Upper lobe of left lung (tissue), 6 donors: ENCODE results near the gene DNAJB6. TPM values are rescaled to one million over a fixed set of nuclear protein-coding genes. Genes with fewer than 3 reads are reported as not detected.

Source experiments
- ATAC-seq, 2 donors: fragments of 200-7000 bp; cut with Tn5 transposase; one replicate each; pipeline ENCODE4 v1.9.1; 2022; ENCODE audit warnings: mild to moderate bottlenecking in 2 of 2, moderate library complexity in 2 of 2; ENCODE audit not compliant: low FRiP score in 2 of 2
- DNase-seq, 2 donors: peaks; one replicate each; pipeline ENCODE4 v3.0.0-alpha.2; 2019 to 2020
- H3K27ac ChIP-seq, 4 donors: fragments of 200-600 bp; sonication (generic); one replicate each; pipeline ENCODE4 v1.5.1; 2016 to 2019
- H3K27me3 ChIP-seq, 4 donors: fragments of 200-600 bp; sonication (generic); one replicate each; pipeline ENCODE4 v1.5.1; 2017 to 2019
- H3K36me3 ChIP-seq, 4 donors: fragments of 200-600 bp; sonication (generic); one replicate each; pipeline ENCODE4 v1.5.1; 2016 to 2019
- H3K4me1 ChIP-seq, 4 donors: fragments of 200-600 bp; sonication (generic); one replicate each; pipeline ENCODE4 v1.5.1; 2018 to 2019
- H3K4me3 ChIP-seq, 4 donors: fragments of 200-600 bp; sonication (generic); one replicate each; pipeline ENCODE4 v1.5.1; 2017 to 2019; ENCODE audit warnings: mild to moderate bottlenecking in 2 of 4, moderate library complexity in 1 of 4
- H3K9me3 ChIP-seq, 4 donors: fragments of 200-600 bp; sonication (generic); one replicate each; pipeline ENCODE4 v1.5.1; 2018 to 2019
- CTCF ChIP-seq, 6 experiments: fragments of 450-650 bp in 4 of 6; fragments of 200-600 bp in 2 of 6; sonication (generic) in 2 of 6; IDR thresholded peaks; one replicate each; pipeline ENCODE4 v1.5.1; 2016 to 2019; ENCODE audit warnings: antibody characterized with exemption in 6 of 6
- EP300 ChIP-seq, 4 donors: sonication (generic); formaldehyde crosslinking; IDR thresholded peaks; one replicate each; pipeline ENCODE4 v1.5.1; 2017; ENCODE audit warnings: antibody characterized with exemption in 4 of 4, control low read depth in 2 of 4
- POLR2A ChIP-seq, 4 donors: fragments of 450-650 bp; IDR thresholded peaks; one replicate each; pipeline ENCODE4 v1.5.1; 2016 to 2017; ENCODE audit warnings: antibody characterized with exemption in 4 of 4, mild to moderate bottlenecking in 2 of 4
- POLR2AphosphoS5 ChIP-seq, 2 donors: sonication (generic); formaldehyde crosslinking; IDR thresholded peaks; one replicate each; pipeline ENCODE4 v1.5.1; 2017; ENCODE audit warnings: antibody characterized with exemption in 2 of 2
- WGBS, 2 donors: methylation state at CpG; one replicate each; pipeline ENCODE4 v1.1.5; 2017 to 2018; 5-methylcytosine and 5-hydroxymethylcytosine counted together
- total RNA-seq, 6 donors: library from RNA; depleted of rRNA in 4 of 6; stranded (reverse); fragments of >200 nt in 4 of 6; gene quantifications; one replicate each; pipeline versions ENCODE4 v1.1.0 to v1.2.1, GENCODE V29; 2016 to 2021
- donor health status: DM: no; HTN: no; CAD: no; lungs with moderate emphysema.
- donor health status: DM: no; HTN: yes; CAD: no; lungs with severe emphysema.

Gene DNAJB6
- total RNA-seq, 6 donors from 2014 or later, result 64.1 to 99.6 (median 83.0) TPM

GRCh38 chr7:157411580-157411979 is 74.8 kb downstream of the DNAJB6 start:
- no peak overlapping the region for H3K27ac ChIP-seq
- no peaks in the 10 kb centered on the region for H3K4me1 ChIP-seq
- H3K27me3 ChIP-seq, result no peaks in the 10 kb centered on the region
- H3K9me3 ChIP-seq, result no peaks in the 10 kb centered on the region
- ATAC-seq (no peak), DNase-seq (no peak)
- H3K4me3 ChIP-seq, result no peak overlapping the region
- H3K36me3 ChIP-seq, result peaks cover 16 to 81% (median 47%) of the 10 kb centered on the region in 4 donors
- no peak for TF ChIP-seq EP300 (IDR thresholded peaks at IDR 0.05)
- no peak for TF ChIP-seq CTCF (IDR thresholded peaks at IDR 0.05)
- no peak for TF ChIP-seq POLR2A (IDR thresholded peaks at IDR 0.05)
- no peak for TF ChIP-seq POLR2AphosphoS5 (IDR thresholded peaks at IDR 0.05)
- WGBS, 2 donors, result 86% methylated on average over 9 to 19 of the region's 19 CpGs

- 84 to 89% methylated on average over 11 of the region's 11 CpGs for WGBS, 2 donors
- peaks cover 18 to 81% (median 49%) of the 10 kb centered on the region in 4 donors for H3K36me3 ChIP-seq
- no peaks in the 10 kb centered on the region for H3K27me3 ChIP-seq
- no peaks in the 10 kb centered on the region for H3K4me1 ChIP-seq
- H3K9me3 ChIP-seq, result no peaks in the 10 kb centered on the region
- H3K27ac ChIP-seq, result no peak overlapping the region
- no peak overlapping the region for H3K4me3 ChIP-seq
- ATAC-seq, result no peak
- no peak for DNase-seq
- no peak for TF ChIP-seq POLR2A (IDR thresholded peaks at IDR 0.05)
- no peak for TF ChIP-seq EP300 (IDR thresholded peaks at IDR 0.05)
- no peak for TF ChIP-seq CTCF (IDR thresholded peaks at IDR 0.05)
- TF ChIP-seq POLR2AphosphoS5 (IDR thresholded peaks at IDR 0.05), result no peak
These were observed 75.2 kb downstream of the DNAJB6 start for GRCh38 chr7:157412021-157412443.

- Histone ChIP-seq H3K4me3 (no peak overlapping the region), H3K4me1 (no peaks in the 10 kb centered on the region), H3K36me3 (peaks cover 22 to 83% (median 51%) of the 10 kb centered on the region in 4 donors), H3K27ac (no peak overlapping the region), H3K9me3 (no peaks in the 10 kb centered on the region), H3K27me3 (no peaks in the 10 kb centered on the region)
- DNase-seq, result no peak
- WGBS, 2 donors, result 90 to 94% methylated on average over 16 to 26 of the region's 26 CpGs
- no peak for ATAC-seq
- TF ChIP-seq POLR2A (IDR thresholded peaks at IDR 0.05), result no peak
- no peak for TF ChIP-seq EP300 (IDR thresholded peaks at IDR 0.05)
- TF ChIP-seq POLR2AphosphoS5 (IDR thresholded peaks at IDR 0.05), result no peak
- no peak for TF ChIP-seq CTCF (IDR thresholded peaks at IDR 0.05)
These were observed 75.8 kb downstream of the DNAJB6 start for GRCh38 chr7:157412491-157413180.

GRCh38 chr7:157413881-157414701 is 77.3 kb downstream of the DNAJB6 start:
- Histone ChIP-seq H3K4me3 (no peak overlapping the region), H3K27ac (no peak overlapping the region), H3K36me3 (peaks cover 22 to 86% (median 57%) of the 10 kb centered on the region in 4 donors), H3K9me3 (no peaks in the 10 kb centered on the region), H3K27me3 (no peaks in the 10 kb centered on the region), H3K4me1 (no peaks in the 10 kb centered on the region)
- DNase-seq, result no peak
- no peak for TF ChIP-seq CTCF (IDR thresholded peaks at IDR 0.05)
- no peak for TF ChIP-seq POLR2AphosphoS5 (IDR thresholded peaks at IDR 0.05)
- TF ChIP-seq EP300 (IDR thresholded peaks at IDR 0.05), result no peak
- no peak for TF ChIP-seq POLR2A (IDR thresholded peaks at IDR 0.05)
- ATAC-seq, result no peak
- WGBS, 2 donors, result 97 to 98% methylated on average over 33 to 45 of the region's 49 CpGs
